GM23338 (cell line): ENCODE measurements around the gene SRP54. TPM values are rescaled to one million over a fixed set of nuclear protein-coding genes. Genes with fewer than 3 reads are reported as not detected.

Experiments
- ATAC-seq: fragments of 200-7000 bp; cut with Tn5 transposase; 3 replicates; pipeline ENCODE4 v1.9.1; 2020
- DNase-seq: peaks from one replicate; pipeline ENCODE4 v3.0.0-alpha.2; 2015; ENCODE audit warnings: low spot score
- H2AFZ ChIP-seq: fragments of 200-600 bp; sonication (generic); 2 replicates; pipeline ENCODE4 v1.8.0; 2016; ENCODE audit warnings: antibody characterized with exemption, mild to moderate bottlenecking, moderate library complexity
- H3F3A ChIP-seq: fragments of 200-600 bp; sonication (generic); replicated peaks from 2 replicates; pipeline ENCODE4 v1.8.0; 2017; ENCODE audit warnings: antibody characterized with exemption, mixed run types, low read depth
- H3K27ac ChIP-seq: fragments of 200-600 bp; sonication (generic); 2 replicates; pipeline ENCODE4 v1.6.1; 2016; ENCODE audit warnings: low read depth
- H3K27me3 ChIP-seq: fragments of 200-600 bp; sonication (generic); 2 replicates; pipeline ENCODE4 v1.8.0; 2016; ENCODE audit warnings: mild to moderate bottlenecking, mixed run types, moderate library complexity; ENCODE audit not compliant: insufficient read depth
- H3K36me3 ChIP-seq: fragments of 200-600 bp; sonication (generic); 2 replicates; pipeline ENCODE4 v1.8.0; 2016; ENCODE audit warnings: mild to moderate bottlenecking; ENCODE audit not compliant: insufficient read depth
- H3K4me1 ChIP-seq: fragments of 200-600 bp; sonication (generic); 2 replicates; pipeline ENCODE4 v1.8.0; 2016; ENCODE audit warnings: mild to moderate bottlenecking, moderate library complexity; ENCODE audit not compliant: insufficient read depth
- H3K4me2 ChIP-seq: fragments of 200-600 bp; sonication (generic); 2 replicates; pipeline ENCODE4 v1.7.1; 2017; ENCODE audit warnings: mixed run types
- H3K4me3 ChIP-seq: fragments of 200-600 bp; sonication (generic); 2 replicates; pipeline ENCODE4 v1.6.1; 2016; ENCODE audit warnings: mixed run types
- H3K79me2 ChIP-seq: fragments of 200-600 bp; sonication (generic); replicated peaks from 2 replicates; pipeline ENCODE4 v1.8.0; 2017; ENCODE audit warnings: mild to moderate bottlenecking; ENCODE audit not compliant: insufficient read depth
- H3K9me2 ChIP-seq: fragments of 200-600 bp; sonication (generic); 2 replicates; pipeline ENCODE4 v1.8.0; 2017; ENCODE audit not compliant: insufficient read depth
- H4K20me1 ChIP-seq: fragments of 200-600 bp; sonication (generic); replicated peaks from 2 replicates; pipeline ENCODE4 v1.8.0; 2017; ENCODE audit warnings: mild to moderate bottlenecking; ENCODE audit not compliant: insufficient read depth
- H3K27ac Mint-ChIP-seq: 2 replicates; pipeline ENCODE4 v1.8.0; 2020; ENCODE audit warnings: inconsistent platforms, mild to moderate bottlenecking, moderate library complexity, mixed read lengths
- H3K27me3 Mint-ChIP-seq: 3 replicates; pipeline ENCODE4 v1.8.0; 2022; ENCODE audit warnings: low read depth, mild to moderate bottlenecking, moderate library complexity, mixed read lengths, inconsistent platforms; ENCODE audit not compliant: insufficient read depth, poor library complexity
- H3K36me3 Mint-ChIP-seq: 3 replicates; pipeline ENCODE4 v1.8.0; 2021; ENCODE audit warnings: low read depth, mild to moderate bottlenecking, inconsistent platforms, moderate library complexity, mixed read lengths
- H3K4me1 Mint-ChIP-seq: 3 replicates; pipeline ENCODE4 v1.8.0; 2020; ENCODE audit warnings: mild to moderate bottlenecking, inconsistent platforms, mixed read lengths
- H3K4me3 Mint-ChIP-seq: 3 replicates; pipeline ENCODE4 v1.8.0; 2021; ENCODE audit warnings: moderate library complexity, mild to moderate bottlenecking, inconsistent platforms, mixed read lengths
- H3K9me3 Mint-ChIP-seq: 3 replicates; pipeline ENCODE4 v1.8.0; 2020; ENCODE audit warnings: moderate library complexity, mild to moderate bottlenecking, inconsistent platforms, mixed read lengths
- CREB1 ChIP-seq: fragments of 250-450 bp; sonication (Bioruptor Pico); IDR thresholded peaks from 2 replicates; pipeline ENCODE4 v1.5.0; 2020; ENCODE audit warnings: low read depth, mild to moderate bottlenecking, moderate library complexity
- CTCF ChIP-seq, 2 experiments: fragments of 200-600 bp in 1 of 2; sonication (generic) in 1 of 2; conservative IDR thresholded peaks; 2 replicates each; pipeline versions ENCODE4 v1.5.1 to v1.6.1; 2016 to 2017; ENCODE audit warnings: antibody characterized with exemption in 2 of 2, low read depth in 2 of 2, mild to moderate bottlenecking in 2 of 2, moderate library complexity in 1 of 2
- ETS1 ChIP-seq: IDR thresholded peaks from 2 replicates; pipeline ENCODE4 v1.6.1; 2016; ENCODE audit warnings: antibody characterized with exemption
- EZH2 ChIP-seq: fragments of 200-600 bp; sonication (generic); IDR thresholded peaks from one replicate; pipeline ENCODE4 v1.8.0; 2017; ENCODE audit warnings: antibody characterized with exemption, mild to moderate bottlenecking, low read depth; ENCODE audit not compliant: unreplicated experiment
- EZH2phosphoT487 ChIP-seq: fragments of 200-600 bp; sonication (generic); IDR thresholded peaks from one replicate; pipeline ENCODE4 v1.8.1; 2018; ENCODE audit warnings: antibody characterized with exemption; ENCODE audit not compliant: unreplicated experiment
- JUNB ChIP-seq: IDR thresholded peaks from one replicate; pipeline ENCODE4 v1.6.1; 2016; ENCODE audit warnings: antibody characterized with exemption; ENCODE audit not compliant: unreplicated experiment
- NANOG ChIP-seq: IDR thresholded peaks from 2 replicates; pipeline ENCODE4 v1.6.1; 2016; ENCODE audit warnings: antibody characterized with exemption, borderline replicate concordance
- POLR2AphosphoS5 ChIP-seq: IDR thresholded peaks from 2 replicates; pipeline ENCODE4 v1.6.1; 2016; ENCODE audit warnings: antibody characterized with exemption, low read depth
- REST ChIP-seq: IDR thresholded peaks from one replicate; pipeline ENCODE4 v1.6.1; 2018; ENCODE audit warnings: antibody characterized with exemption; ENCODE audit not compliant: unreplicated experiment
- STAT1 ChIP-seq: IDR thresholded peaks from one replicate; pipeline ENCODE4 v1.6.1; 2016; ENCODE audit warnings: antibody characterized with exemption; ENCODE audit not compliant: unreplicated experiment
- ZNF114 ChIP-seq: fragments of 250-450 bp; sonication (Bioruptor Pico); IDR thresholded peaks from 2 replicates; pipeline ENCODE4 v1.5.0; 2020; ENCODE audit warnings: mild to moderate bottlenecking, moderate library complexity
- ZNF331 ChIP-seq: fragments of 250-450 bp; sonication (Bioruptor Pico); IDR thresholded peaks from 2 replicates; pipeline ENCODE4 v1.5.0; 2020; ENCODE audit warnings: low read depth, mild to moderate bottlenecking, moderate library complexity
- ZNF462 ChIP-seq: fragments of 250-450 bp; sonication (Bioruptor Pico); IDR thresholded peaks from 2 replicates; pipeline ENCODE4 v1.5.0; 2020; ENCODE audit warnings: mild to moderate bottlenecking, moderate library complexity
- polyA plus RNA-seq: library from polyadenylated mRNA; unstranded; fragments of >200 nt; fragmentation: Nextera tagmentation; extraction: Ambion mirVana; gene quantifications from 2 replicates; pipeline ENCODE4 v1.2.1, GENCODE V29; 2016
- total RNA-seq: library from RNA; depleted of rRNA; stranded (reverse); fragments of >200 nt; shearing (Covaris generic); gene quantifications from 2 replicates; pipeline ENCODE4 v1.2.3, GENCODE V29; 2014

Gene SRP54
- total and polyA plus RNA-seq, 2 experiments from 2014 or later = 60.4 to 77.5 TPM

- peak overlapping the region; percentile 87 for H3K4me3 ChIP-seq
- TF ChIP-seq POLR2AphosphoS5 (no peak), ZNF331 (CRISPR knock-in tag) (no peak), NANOG (no peak), JUNB (no peak), CTCF (conservative IDR thresholded peaks at IDR 0.05; ENCODE audit: low read depth in 2 of 2) (no peak), EZH2 (no peak), EZH2phosphoT487 (no peak), STAT1 (no peak), CREB1 (no peak), ZNF114 (CRISPR knock-in tag) (no peak), ETS1 (no peak), ZNF462 (CRISPR knock-in tag) (no peak), REST (no peak)
- peak overlapping the region; percentile 95 for H3K4me2 ChIP-seq
- no peaks in the 10 kb centered on the region for H3K27me3 ChIP-seq
- no peaks in the 10 kb centered on the region for H3K36me3 ChIP-seq
- H3K4me1 Mint-ChIP-seq = peaks cover 11% of the 10 kb centered on the region
- peaks cover 13% of the 10 kb centered on the region; the same call in 2 of the 3 replicates for H3K36me3 Mint-ChIP-seq
- peak overlapping the region; percentile 78; the same call in 1 of the 2 replicates for H3K27ac Mint-ChIP-seq
- H3K27ac ChIP-seq = peak overlapping the region; percentile 98
- no peaks in the 10 kb centered on the region for H3K9me3 Mint-ChIP-seq
- peak; percentile 71 for DNase-seq
- peak overlapping the region; percentile 97 for H2AFZ ChIP-seq
- H3K4me1 ChIP-seq = peaks cover 7% of the 10 kb centered on the region
- H4K20me1 ChIP-seq = no peaks in the 10 kb centered on the region
- peaks cover 10% of the 10 kb centered on the region for H3F3A ChIP-seq
- peak; percentile 57 for ATAC-seq
- peak overlapping the region; percentile 93 for H3K4me3 Mint-ChIP-seq
- peaks cover 16% of the 10 kb centered on the region for H3K79me2 ChIP-seq
- no peaks in the 10 kb centered on the region for H3K9me2 ChIP-seq
- no peaks in the 10 kb centered on the region for H3K27me3 Mint-ChIP-seq
Measured at GRCh38 chr14:35046751-35047536, 64.2 kb downstream of the SRP54 start.
